ENCODE measurements around the gene SEC62.

DNA sequence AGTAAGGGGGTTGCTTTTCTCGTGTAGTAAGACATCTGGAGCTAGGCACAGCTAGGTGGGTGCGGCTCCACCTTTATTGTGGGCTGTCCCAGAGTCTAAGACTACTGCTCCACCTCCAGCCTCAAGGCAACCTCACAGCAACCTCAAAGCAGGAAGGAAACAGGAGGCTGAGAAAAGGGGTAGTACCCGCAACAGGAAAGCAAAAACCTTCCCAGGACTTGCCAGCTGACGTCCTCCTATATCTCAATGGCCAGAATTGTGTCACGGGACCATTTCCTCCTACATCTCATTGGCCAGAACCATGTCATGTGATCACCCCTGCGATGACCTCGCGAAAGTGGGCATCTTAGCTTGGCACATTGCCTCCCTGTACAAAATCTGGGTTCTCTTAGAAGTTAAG is 66.9 kb downstream of the SEC62 start:
- TF ChIP-seq, protein P1, sequence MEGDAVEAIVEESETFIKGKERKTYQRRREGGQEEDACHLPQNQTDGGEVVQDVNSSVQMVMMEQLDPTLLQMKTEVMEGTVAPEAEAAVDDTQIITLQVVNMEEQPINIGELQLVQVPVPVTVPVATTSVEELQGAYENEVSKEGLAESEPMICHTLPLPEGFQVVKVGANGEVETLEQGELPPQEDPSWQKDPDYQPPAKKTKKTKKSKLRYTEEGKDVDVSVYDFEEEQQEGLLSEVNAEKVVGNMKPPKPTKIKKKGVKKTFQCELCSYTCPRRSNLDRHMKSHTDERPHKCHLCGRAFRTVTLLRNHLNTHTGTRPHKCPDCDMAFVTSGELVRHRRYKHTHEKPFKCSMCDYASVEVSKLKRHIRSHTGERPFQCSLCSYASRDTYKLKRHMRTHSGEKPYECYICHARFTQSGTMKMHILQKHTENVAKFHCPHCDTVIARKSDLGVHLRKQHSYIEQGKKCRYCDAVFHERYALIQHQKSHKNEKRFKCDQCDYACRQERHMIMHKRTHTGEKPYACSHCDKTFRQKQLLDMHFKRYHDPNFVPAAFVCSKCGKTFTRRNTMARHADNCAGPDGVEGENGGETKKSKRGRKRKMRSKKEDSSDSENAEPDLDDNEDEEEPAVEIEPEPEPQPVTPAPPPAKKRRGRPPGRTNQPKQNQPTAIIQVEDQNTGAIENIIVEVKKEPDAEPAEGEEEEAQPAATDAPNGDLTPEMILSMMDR (IDR thresholded peaks at IDR 0.05; ENCODE audit: poor library complexity): no peak
- no peak for TF ChIP-seq EZH2 (IDR thresholded peaks at IDR 0.05; ENCODE audit: borderline replicate concordance)
